Measurements from ENCODE around the gene CHMP6. TPM values are rescaled to one million over a fixed set of nuclear protein-coding genes. Genes with fewer than 3 reads are reported as not detected.

CHMP6 gene
- total RNA-seq, 1 experiment from 2014 or later: 15.0 TPM

DNA sequence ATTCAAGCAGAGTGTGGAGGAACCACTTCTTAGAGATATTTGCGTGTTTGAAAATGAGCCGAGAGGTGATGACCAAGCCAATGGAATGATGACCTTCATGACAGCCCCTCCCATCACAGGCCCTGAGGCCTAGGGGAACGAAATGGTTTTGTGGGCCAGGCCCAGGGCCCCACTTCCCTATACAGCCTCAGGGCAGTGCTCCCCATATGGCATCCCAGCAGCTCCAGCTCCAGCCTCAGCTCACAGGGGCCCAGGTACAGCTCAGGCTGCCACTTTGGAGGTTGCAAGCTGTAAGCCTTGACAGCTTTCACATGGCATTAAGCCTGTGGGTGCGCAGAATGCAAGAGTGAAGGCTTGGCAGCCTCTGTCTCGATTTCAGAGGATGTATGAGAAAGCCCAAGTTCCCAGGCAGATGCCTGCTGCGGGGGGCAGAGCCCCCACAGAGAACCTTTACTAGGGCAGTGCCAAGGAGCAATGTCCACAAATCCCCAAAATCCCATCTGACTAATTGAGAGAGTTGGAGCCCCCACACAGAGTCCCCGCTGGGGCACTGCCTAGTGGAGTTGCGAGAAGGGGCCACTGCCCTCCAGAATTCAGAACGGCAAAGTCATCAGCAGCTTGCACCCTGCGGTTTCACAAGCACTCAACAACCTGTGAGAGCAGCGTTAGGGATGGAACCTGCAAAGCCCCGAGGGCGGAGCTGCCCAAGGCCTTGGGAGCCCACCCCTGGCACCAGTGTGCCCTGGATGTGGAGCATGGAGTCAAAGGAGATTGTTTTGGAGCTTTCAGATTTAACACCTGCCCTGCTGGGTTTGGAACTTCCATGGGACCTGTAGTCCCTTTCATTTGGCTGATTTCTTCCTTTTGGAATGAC lies 21.2 kb downstream of the CHMP6 start (continued):
- no peak for TF ChIP-seq STAT6 (CRISPR knock-in tag; conservative IDR thresholded peaks at IDR 0.05; ENCODE audit: low read depth)
- no peak for TF ChIP-seq GRHL2 (CRISPR knock-in tag; IDR thresholded peaks at IDR 0.05; ENCODE audit: insufficient replicate concordance, severe bottlenecking)
- TF ChIP-seq ZNF219 (CRISPR knock-in tag; IDR thresholded peaks at IDR 0.05; ENCODE audit: borderline replicate concordance): no peak
- no peak for TF ChIP-seq KAT7 (CRISPR knock-in tag; IDR thresholded peaks at IDR 0.05; ENCODE audit: borderline replicate concordance)
- no peak for TF ChIP-seq SMAD4 (CRISPR knock-in tag; IDR thresholded peaks at IDR 0.05)
- TF ChIP-seq ZNF121 (CRISPR knock-in tag; IDR thresholded peaks at IDR 0.05): no peak
- TF ChIP-seq ZBTB43 (CRISPR knock-in tag; IDR thresholded peaks at IDR 0.05): no peak
- TF ChIP-seq EMX1 (CRISPR knock-in tag; IDR thresholded peaks at IDR 0.05): no peak
- TF ChIP-seq TP53 (CRISPR knock-in tag; IDR thresholded peaks at IDR 0.05): no peak
- TF ChIP-seq, protein P1, sequence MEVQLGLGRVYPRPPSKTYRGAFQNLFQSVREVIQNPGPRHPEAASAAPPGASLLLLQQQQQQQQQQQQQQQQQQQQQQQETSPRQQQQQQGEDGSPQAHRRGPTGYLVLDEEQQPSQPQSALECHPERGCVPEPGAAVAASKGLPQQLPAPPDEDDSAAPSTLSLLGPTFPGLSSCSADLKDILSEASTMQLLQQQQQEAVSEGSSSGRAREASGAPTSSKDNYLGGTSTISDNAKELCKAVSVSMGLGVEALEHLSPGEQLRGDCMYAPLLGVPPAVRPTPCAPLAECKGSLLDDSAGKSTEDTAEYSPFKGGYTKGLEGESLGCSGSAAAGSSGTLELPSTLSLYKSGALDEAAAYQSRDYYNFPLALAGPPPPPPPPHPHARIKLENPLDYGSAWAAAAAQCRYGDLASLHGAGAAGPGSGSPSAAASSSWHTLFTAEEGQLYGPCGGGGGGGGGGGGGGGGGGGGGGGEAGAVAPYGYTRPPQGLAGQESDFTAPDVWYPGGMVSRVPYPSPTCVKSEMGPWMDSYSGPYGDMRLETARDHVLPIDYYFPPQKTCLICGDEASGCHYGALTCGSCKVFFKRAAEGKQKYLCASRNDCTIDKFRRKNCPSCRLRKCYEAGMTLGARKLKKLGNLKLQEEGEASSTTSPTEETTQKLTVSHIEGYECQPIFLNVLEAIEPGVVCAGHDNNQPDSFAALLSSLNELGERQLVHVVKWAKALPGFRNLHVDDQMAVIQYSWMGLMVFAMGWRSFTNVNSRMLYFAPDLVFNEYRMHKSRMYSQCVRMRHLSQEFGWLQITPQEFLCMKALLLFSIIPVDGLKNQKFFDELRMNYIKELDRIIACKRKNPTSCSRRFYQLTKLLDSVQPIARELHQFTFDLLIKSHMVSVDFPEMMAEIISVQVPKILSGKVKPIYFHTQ (CRISPR knock-in tag; IDR thresholded peaks at IDR 0.05): no peak
- TF ChIP-seq MXD4 (CRISPR knock-in tag; IDR thresholded peaks at IDR 0.05; ENCODE audit: borderline replicate concordance): no peak
- no peak for TF ChIP-seq ZNF232 (CRISPR knock-in tag; IDR thresholded peaks at IDR 0.05)

- DNase-seq (ENCODE audit: low spot score) (no peak), ATAC-seq (no peak)
- peaks cover 14% of the 10 kb centered on the region for H3K4me1 Mint-ChIP-seq
- H3K27me3 Mint-ChIP-seq (ENCODE audit: low read depth): peaks cover 15% of the 10 kb centered on the region
- CTCF ChIA-PET: interaction anchor here (1.0 to 1.9 kb wide), 3 partner anchors 10 to 88 kb away, joined by 3 to 7 read pairs (median 5); no protein-coding TSS in a partner anchor
- POLR2A ChIA-PET: no interaction called here
- H3K9me3 Mint-ChIP-seq: peaks cover 29% of the 10 kb centered on the region
- no peak overlapping the region for H3K4me3 Mint-ChIP-seq
- H3K36me3 Mint-ChIP-seq: peaks cover 15% of the 10 kb centered on the region
- no peak overlapping the region for H3K27ac Mint-ChIP-seq
- no peak for TF ChIP-seq ZMAT4 (CRISPR knock-in tag; IDR thresholded peaks at IDR 0.05)
- no peak for TF ChIP-seq PRRX2 (CRISPR knock-in tag; IDR thresholded peaks at IDR 0.05)
- TF ChIP-seq, protein P2, sequence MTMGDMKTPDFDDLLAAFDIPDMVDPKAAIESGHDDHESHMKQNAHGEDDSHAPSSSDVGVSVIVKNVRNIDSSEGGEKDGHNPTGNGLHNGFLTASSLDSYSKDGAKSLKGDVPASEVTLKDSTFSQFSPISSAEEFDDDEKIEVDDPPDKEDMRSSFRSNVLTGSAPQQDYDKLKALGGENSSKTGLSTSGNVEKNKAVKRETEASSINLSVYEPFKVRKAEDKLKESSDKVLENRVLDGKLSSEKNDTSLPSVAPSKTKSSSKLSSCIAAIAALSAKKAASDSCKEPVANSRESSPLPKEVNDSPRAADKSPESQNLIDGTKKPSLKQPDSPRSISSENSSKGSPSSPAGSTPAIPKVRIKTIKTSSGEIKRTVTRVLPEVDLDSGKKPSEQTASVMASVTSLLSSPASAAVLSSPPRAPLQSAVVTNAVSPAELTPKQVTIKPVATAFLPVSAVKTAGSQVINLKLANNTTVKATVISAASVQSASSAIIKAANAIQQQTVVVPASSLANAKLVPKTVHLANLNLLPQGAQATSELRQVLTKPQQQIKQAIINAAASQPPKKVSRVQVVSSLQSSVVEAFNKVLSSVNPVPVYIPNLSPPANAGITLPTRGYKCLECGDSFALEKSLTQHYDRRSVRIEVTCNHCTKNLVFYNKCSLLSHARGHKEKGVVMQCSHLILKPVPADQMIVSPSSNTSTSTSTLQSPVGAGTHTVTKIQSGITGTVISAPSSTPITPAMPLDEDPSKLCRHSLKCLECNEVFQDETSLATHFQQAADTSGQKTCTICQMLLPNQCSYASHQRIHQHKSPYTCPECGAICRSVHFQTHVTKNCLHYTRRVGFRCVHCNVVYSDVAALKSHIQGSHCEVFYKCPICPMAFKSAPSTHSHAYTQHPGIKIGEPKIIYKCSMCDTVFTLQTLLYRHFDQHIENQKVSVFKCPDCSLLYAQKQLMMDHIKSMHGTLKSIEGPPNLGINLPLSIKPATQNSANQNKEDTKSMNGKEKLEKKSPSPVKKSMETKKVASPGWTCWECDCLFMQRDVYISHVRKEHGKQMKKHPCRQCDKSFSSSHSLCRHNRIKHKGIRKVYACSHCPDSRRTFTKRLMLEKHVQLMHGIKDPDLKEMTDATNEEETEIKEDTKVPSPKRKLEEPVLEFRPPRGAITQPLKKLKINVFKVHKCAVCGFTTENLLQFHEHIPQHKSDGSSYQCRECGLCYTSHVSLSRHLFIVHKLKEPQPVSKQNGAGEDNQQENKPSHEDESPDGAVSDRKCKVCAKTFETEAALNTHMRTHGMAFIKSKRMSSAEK (CRISPR knock-in tag; IDR thresholded peaks at IDR 0.05; ENCODE audit: borderline replicate concordance): no peak
- no peak for TF ChIP-seq ZNF671 (CRISPR knock-in tag; IDR thresholded peaks at IDR 0.05)
- TF ChIP-seq PREB (CRISPR knock-in tag; IDR thresholded peaks at IDR 0.05; ENCODE audit: borderline replicate concordance): no peak
- TF ChIP-seq USF1 (CRISPR knock-in tag; IDR thresholded peaks at IDR 0.05): no peak
- TF ChIP-seq MXD4 (CRISPR knock-in tag; IDR thresholded peaks at IDR 0.05; ENCODE audit: borderline replicate concordance): no peak
- no peak for TF ChIP-seq ZNF423 (CRISPR knock-in tag; IDR thresholded peaks at IDR 0.05)
- TF ChIP-seq ETV6 (CRISPR knock-in tag; IDR thresholded peaks at IDR 0.05): no peak
Observed at GRCh38 chr17:81013642-81014041, 22.0 kb downstream of the CHMP6 start.

Measured in WTC11 (cell line).